ENCODE results near the gene TMEM54.

The TMEM54 gene

DNA sequence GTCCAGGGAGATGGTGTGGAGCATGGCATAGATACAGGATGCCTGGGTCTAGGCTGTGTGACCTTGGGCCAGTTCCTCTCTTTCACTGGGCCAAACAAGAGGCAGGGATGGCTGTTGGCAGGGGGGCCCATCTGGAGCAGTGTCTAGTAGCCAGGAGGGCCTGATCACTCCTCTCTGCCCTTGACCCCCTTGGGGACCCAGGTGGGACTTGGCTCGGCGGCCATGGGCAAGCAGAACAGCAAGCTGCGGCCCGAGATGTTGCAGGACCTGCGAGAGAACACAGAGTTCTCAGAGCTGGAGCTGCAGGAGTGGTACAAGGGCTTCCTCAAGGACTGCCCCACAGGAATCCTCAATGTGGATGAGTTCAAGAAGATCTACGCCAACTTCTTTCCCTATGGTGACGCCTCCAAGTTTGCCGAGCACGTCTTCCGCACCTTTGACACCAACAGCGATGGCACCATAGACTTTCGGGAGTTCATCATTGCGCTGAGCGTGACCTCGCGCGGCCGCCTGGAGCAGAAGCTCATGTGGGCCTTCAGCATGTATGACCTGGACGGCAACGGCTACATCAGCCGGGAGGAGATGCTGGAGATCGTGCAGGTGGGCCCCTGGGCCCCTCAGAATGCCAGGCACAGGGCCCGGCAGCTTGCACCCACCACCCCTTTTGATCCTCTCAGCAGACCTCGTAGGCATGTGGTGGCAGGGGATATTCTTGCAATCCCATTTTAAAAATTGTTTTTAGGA is 12.3 kb downstream of the TMEM54 start:
- H3K4me3 ChIP-seq (ENCODE audit: low read depth, low read length), result no peak overlapping the region
- in situ Hi-C loops (cut with HindIII; ENCODE audit: low sequenced_read_pairs), result no loop called here
- no peak for DNase-seq (ENCODE audit: low read depth)
- TF ChIP-seq, protein P1, sequence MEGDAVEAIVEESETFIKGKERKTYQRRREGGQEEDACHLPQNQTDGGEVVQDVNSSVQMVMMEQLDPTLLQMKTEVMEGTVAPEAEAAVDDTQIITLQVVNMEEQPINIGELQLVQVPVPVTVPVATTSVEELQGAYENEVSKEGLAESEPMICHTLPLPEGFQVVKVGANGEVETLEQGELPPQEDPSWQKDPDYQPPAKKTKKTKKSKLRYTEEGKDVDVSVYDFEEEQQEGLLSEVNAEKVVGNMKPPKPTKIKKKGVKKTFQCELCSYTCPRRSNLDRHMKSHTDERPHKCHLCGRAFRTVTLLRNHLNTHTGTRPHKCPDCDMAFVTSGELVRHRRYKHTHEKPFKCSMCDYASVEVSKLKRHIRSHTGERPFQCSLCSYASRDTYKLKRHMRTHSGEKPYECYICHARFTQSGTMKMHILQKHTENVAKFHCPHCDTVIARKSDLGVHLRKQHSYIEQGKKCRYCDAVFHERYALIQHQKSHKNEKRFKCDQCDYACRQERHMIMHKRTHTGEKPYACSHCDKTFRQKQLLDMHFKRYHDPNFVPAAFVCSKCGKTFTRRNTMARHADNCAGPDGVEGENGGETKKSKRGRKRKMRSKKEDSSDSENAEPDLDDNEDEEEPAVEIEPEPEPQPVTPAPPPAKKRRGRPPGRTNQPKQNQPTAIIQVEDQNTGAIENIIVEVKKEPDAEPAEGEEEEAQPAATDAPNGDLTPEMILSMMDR (IDR thresholded peaks at IDR 0.05; ENCODE audit: low read depth, low read length, missing control alignments), result no peak

DNA sequence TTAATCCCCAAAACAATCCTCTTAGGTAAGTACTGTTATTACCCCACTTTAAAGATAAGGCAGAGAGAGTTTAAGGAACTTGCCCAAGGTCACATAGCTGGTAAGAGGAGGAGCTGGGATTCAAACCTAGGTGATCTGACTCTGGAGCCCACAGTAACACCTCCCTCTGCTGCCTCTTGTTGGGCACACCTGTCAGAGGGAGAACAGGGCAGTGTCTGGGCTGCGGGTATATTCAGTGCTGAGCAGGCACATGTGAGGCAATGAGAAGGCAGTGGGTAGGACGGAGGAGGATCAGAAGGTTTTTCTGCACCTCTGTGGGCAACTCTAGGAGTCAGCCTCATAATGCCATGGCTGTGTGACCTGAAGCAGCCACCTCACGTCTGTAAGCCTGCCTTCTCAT is 13.1 kb downstream of the TMEM54 start:
- DNase-seq (ENCODE audit: low read depth), result no peak
- TF ChIP-seq, protein P1 (IDR thresholded peaks at IDR 0.05; ENCODE audit: low read depth, low read length, missing control alignments), result no peak
- H3K4me3 ChIP-seq (ENCODE audit: low read depth, low read length), result no peak overlapping the region
- in situ Hi-C loops (cut with HindIII; ENCODE audit: low sequenced_read_pairs), result no loop called here

DNA sequence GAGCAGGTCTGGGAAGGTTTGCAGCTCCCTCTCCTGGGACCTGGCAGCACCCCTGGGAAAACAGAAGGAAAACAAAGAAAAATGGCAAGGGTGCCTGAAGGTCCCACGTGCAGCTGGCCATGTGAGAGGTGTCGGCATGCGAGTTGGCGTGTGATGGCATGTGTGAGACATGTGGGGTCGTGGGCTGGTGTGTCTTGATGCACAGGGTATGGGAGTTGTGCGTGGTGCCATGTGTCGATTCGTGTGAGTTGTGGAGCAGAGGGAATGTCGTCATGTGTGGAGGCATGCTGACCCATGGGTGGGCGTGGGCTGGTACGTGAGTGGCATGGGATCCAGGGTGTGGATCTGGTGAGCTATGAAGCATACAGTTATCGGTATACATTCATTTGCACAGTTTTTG is 13.6 kb downstream of the TMEM54 start:
- no peak for DNase-seq (ENCODE audit: low read depth)
- TF ChIP-seq, protein P1 (IDR thresholded peaks at IDR 0.05; ENCODE audit: low read depth, low read length, missing control alignments), result no peak
- in situ Hi-C loops (cut with HindIII; ENCODE audit: low sequenced_read_pairs), result no loop called here
- no peak overlapping the region for H3K4me3 ChIP-seq (ENCODE audit: low read depth, low read length)

DNA sequence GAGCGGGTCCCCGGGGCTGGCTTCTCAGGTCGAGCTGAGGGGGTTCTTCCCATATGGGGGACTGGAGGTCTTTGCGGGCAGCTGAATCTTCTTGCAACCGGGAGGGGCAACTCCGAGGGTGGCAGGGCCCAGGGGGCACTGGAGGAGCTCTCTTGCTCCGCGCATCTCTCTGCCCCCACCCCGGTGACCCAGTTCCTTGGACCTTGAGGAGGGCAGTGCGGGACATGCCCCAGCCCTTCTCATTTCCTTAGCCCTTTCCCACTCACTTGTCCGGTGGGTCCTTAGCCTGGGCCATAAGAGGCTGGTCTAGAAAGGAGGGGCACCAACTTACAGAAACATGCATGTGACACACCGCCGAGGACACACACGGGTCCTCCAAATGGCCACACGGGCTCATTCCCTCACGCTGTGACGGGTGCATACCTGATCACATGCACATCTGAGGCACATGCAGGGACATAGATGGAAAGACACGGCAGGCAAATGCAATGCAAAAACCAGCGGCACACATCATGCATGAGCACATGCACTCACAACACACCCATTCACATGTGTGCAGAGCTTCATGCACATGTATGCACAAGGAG is 14.3 kb downstream of the TMEM54 start:
- TF ChIP-seq, protein P1 (IDR thresholded peaks at IDR 0.05; ENCODE audit: low read depth, low read length, missing control alignments), result no peak
- no peak overlapping the region for H3K4me3 ChIP-seq (ENCODE audit: low read depth, low read length)
- in situ Hi-C loops (cut with HindIII; ENCODE audit: low sequenced_read_pairs), result no loop called here
- no peak for DNase-seq (ENCODE audit: low read depth)

DNA sequence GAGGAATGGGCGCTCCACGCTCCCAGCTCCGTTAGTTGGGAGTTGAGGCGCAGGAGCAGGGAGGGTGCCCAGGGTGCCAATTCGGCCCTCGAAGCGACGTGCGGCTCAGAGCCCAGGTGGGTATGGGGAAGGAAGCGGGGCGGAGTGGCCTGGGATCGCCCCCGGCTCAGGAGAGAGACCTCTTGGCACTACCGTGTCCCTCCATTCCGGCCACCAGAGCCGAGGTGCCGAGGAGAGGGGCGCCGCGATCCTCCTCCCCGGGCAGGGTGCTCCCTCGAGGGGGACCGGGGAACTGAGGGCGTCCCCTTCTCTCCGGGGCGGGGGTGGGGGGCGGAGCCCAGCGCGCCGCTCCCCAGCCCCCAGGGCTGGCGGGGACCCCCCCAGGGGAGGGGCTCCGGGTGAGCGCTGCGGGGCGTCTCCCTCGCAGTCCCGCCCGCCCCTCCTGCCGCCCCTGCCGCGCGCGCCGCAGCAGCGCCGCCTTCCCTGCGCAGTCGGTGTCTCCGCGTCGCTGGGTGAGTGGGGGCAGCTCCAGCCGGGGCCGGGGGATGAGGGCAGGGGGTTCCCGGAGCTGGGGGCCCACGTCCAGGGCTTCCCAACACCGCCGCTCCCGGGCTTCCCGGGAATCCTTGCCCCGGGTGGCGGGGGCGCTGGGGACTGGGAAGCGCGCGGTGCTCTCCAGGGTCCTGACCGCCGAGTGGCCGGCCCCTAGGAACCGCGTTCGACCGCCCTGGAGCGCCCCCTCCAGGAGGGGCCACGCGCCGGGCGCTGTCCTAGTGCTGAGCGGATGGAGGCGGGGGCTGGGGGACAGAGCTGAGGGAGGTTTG is 15.0 kb downstream of the TMEM54 start, which contains the start of gene HPCA:
TSS of gene HPCA (plus strand) at position 488 of the 824 bp plus-strand sequence. CDS start 2,408 bp downstream, outside the sequence.
- peak within 1 kb of the TSS; percentile 3 for H3K4me3 ChIP-seq (ENCODE audit: low read depth, low read length)
- in situ Hi-C loops (cut with HindIII; ENCODE audit: low sequenced_read_pairs), result no loop called here
- no peak for DNase-seq (ENCODE audit: low read depth)
- TF ChIP-seq, protein P1 (IDR thresholded peaks at IDR 0.05; ENCODE audit: low read depth, low read length, missing control alignments), result peak; percentile 78

DNA sequence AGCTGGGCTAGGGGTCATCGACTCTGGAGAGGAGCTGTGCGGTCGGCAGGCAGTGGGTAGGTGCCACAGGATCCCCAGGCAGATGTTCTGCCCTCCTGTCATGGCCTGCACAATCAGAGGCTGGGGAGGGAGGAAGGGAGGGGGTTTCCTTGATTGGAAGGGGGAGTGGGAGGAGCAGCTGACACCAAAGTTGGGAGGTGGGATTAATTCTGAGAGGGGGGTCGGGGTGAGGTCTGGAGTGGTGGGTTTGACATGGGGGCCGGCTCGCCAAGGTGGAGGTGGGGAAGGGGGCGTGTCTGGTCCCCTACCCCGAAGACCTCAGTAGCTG is 15.5 kb downstream of the TMEM54 start:
- DNase-seq (ENCODE audit: low read depth), result no peak
- in situ Hi-C loops (cut with HindIII; ENCODE audit: low sequenced_read_pairs), result no loop called here
- no peak overlapping the region for H3K4me3 ChIP-seq (ENCODE audit: low read depth, low read length)
- TF ChIP-seq, protein P1 (IDR thresholded peaks at IDR 0.05; ENCODE audit: low read depth, low read length, missing control alignments), result no peak
